Activated CD8-positive, alpha-beta memory T cell treated with anti-CD3 and anti-CD28 coated beads for 4 hours (primary cell): Measurements from ENCODE around the gene PROCA1.
"Not testable (repeated sequence)": the region's sequence is repeated elsewhere in the genome, so short reads cannot be mapped to it uniquely, and the experiment has no call there.

Experiments used
- DNase-seq, 2 donors: peaks; one replicate each; pipeline ENCODE4 v3.0.0-alpha.2; 2020; ENCODE audit warnings: low read depth in 2 of 2

PROCA1 gene

GRCh38 chr17:28744104-28744971 is 32.6 kb upstream of the PROCA1 start:
- DNase-seq: peak; percentile 48

GRCh38 chr17:28743243-28744103 is 31.8 kb upstream of the PROCA1 start, which contains the start of gene TRAF4:
Gene TRAF4, plus strand, starts transcription at chr17:28744011. Its CDS starts 102 bp downstream, at chr17:28744113.
- DNase-seq: peak; percentile 49 to 55

- no peak for DNase-seq
These were observed 30.0 kb upstream of the PROCA1 start for GRCh38 chr17:28741358-28742349.

GRCh38 chr17:28740406-28741357 is 29.0 kb upstream of the PROCA1 start:
- DNase-seq: no peak

- peak; percentile 47 to 74 for DNase-seq
These were observed 27.1 kb upstream of the PROCA1 start for GRCh38 chr17:28738680-28739384.

- DNase-seq: no peak
These were observed 26.3 kb upstream of the PROCA1 start for GRCh38 chr17:28737770-28738679.

- DNase-seq: no peak
These were observed 25.6 kb upstream of the PROCA1 start for GRCh38 chr17:28737316-28737715.

- DNase-seq: not testable (repeated sequence)
These were observed 24.5 kb upstream of the PROCA1 start for GRCh38 chr17:28735913-28736769.

- no peak for DNase-seq
These were observed 23.6 kb upstream of the PROCA1 start for GRCh38 chr17:28735242-28735722.

- DNase-seq: no peak
These were observed 23.1 kb upstream of the PROCA1 start for GRCh38 chr17:28734712-28735241.

- DNase-seq: no peak
These were observed 21.7 kb upstream of the PROCA1 start for GRCh38 chr17:28733346-28733745.

GRCh38 chr17:28729950-28730330 is 18.3 kb upstream of the PROCA1 start:
- no peak for DNase-seq

- DNase-seq: peak; percentile 96 to 97
These were observed 16.9 kb upstream of the PROCA1 start, which contains the start of gene NEK8 for GRCh38 chr17:28728364-28729200. Gene NEK8, plus strand, starts transcription at chr17:28728788. Its CDS starts 26 bp downstream, at chr17:28728814.

- DNase-seq: peak; percentile 77 to 82
These were observed 15.2 kb upstream of the PROCA1 start for GRCh38 chr17:28726627-28727491.

GRCh38 chr17:28726226-28726626 is 14.5 kb upstream of the PROCA1 start, which contains the start of gene TLCD1:
Gene TLCD1, minus strand, starts transcription at chr17:28726233. Its CDS starts 136 bp downstream, at chr17:28726097.
- peak in 1 of 2 donors; percentile 39 for DNase-seq
